Astrocyte of the spinal cord (primary cell): ENCODE data around the gene SPATA20.

Experiments used
- DNase-seq: peaks from one replicate; pipeline ENCODE4 v3.0.0; 2011; ENCODE audit warnings: low read depth, low spot score
- H3K4me3 ChIP-seq: 2 replicates; pipeline ENCODE4 v1.5.1; 2011; ENCODE audit warnings: low read depth, mild to moderate bottlenecking, low read length, moderate library complexity
- CTCF ChIP-seq: IDR thresholded peaks from 2 replicates; pipeline ENCODE4 v1.5.1; 2012; ENCODE audit warnings: low read depth, mild to moderate bottlenecking, low read length, inconsistent platforms
- in situ Hi-C: cut with HindIII; loops from 2 replicates; pipeline ENCODE4 v1.10.0; 2017; ENCODE audit warnings: low sequenced_read_pairs

Gene SPATA20

GRCh38 chr17:50558091-50558490 is 11.1 kb downstream of the SPATA20 start:
- DNase-seq = no peak
- no peak overlapping the region for H3K4me3 ChIP-seq
- TF ChIP-seq CTCF = no peak
- in situ Hi-C loops = no loop called here

GRCh38 chr17:50558581-50558940 is 11.6 kb downstream of the SPATA20 start:
- in situ Hi-C loops = no loop called here
- TF ChIP-seq CTCF = no peak
- no peak overlapping the region for H3K4me3 ChIP-seq
- no peak for DNase-seq

- no peak for TF ChIP-seq CTCF
- no peak overlapping the region for H3K4me3 ChIP-seq
- DNase-seq = no peak
- in situ Hi-C loops = no loop called here
Observed at GRCh38 chr17:50558941-50559614, 12.1 kb downstream of the SPATA20 start.

- no peak for DNase-seq
- peak overlapping the region; percentile 35 for H3K4me3 ChIP-seq
- no peak for TF ChIP-seq CTCF
- in situ Hi-C loops = no loop called here
Observed at GRCh38 chr17:50559674-50560184, 12.8 kb downstream of the SPATA20 start.

- DNase-seq = peak; percentile 76
- in situ Hi-C loops = no loop called here
Observed at GRCh38 chr17:50560185-50560824, 13.3 kb downstream of the SPATA20 start, which contains the start of gene CACNA1G. CACNA1G (plus strand) TSS chr17:50560715; CDS start chr17:50561460, 745 bp downstream.

More at GRCh38 chr17:50560185-50560824, 13.3 kb downstream of the SPATA20 start, which contains the start of gene CACNA1G:
- no peak for TF ChIP-seq CTCF
- peak within 1 kb of the TSS; percentile 35 for H3K4me3 ChIP-seq
